CD8-positive, alpha-beta memory T cell (primary cell): Measurements from ENCODE around the gene USF2. TPM values are rescaled to one million over a fixed set of nuclear protein-coding genes. Genes with fewer than 3 reads are reported as not detected.

ENCODE experiments used
- CTCF ChIA-PET: fragments of 350-600 bp; sonication (Branson Sonifier 250); formaldehyde crosslinking; loops from one replicate; lab custom pipeline; 2021; ENCODE audit warnings: antibody characterized with exemption; lab: Charles Lee
- POLR2A ChIA-PET: fragments of 350-600 bp; sonication (Branson Sonifier 250); formaldehyde crosslinking; loops from one replicate; lab custom pipeline; 2021; ENCODE audit warnings: antibody characterized with exemption; lab: Charles Lee
- DNase-seq, 5 donors: peaks; one replicate each; pipeline versions ENCODE4 v3.0.0 to v3.0.0-alpha.2; 2020 to 2022; ENCODE audit warnings: mixed read lengths in 1 of 5
- H3K27ac ChIP-seq: one replicate; pipeline ENCODE4 v1.7.0; 2013; ENCODE audit warnings: low read depth, mild to moderate bottlenecking, low read length, moderate library complexity
- H3K27me3 ChIP-seq: 2 replicates; pipeline ENCODE4 v1.7.0; 2013; ENCODE audit warnings: low read length, mild to moderate bottlenecking; ENCODE audit not compliant: insufficient read depth, poor library complexity, severe bottlenecking
- H3K36me3 ChIP-seq: 2 replicates; pipeline ENCODE4 v1.7.0; 2013; ENCODE audit warnings: mild to moderate bottlenecking, low read length, moderate library complexity; ENCODE audit not compliant: insufficient read depth
- H3K4me1 ChIP-seq: 2 replicates; pipeline ENCODE4 v1.7.0; 2013; ENCODE audit warnings: mild to moderate bottlenecking, low read length, moderate library complexity; ENCODE audit not compliant: insufficient read depth
- H3K4me3 ChIP-seq: 2 replicates; pipeline ENCODE4 v1.7.0; 2013; ENCODE audit warnings: mild to moderate bottlenecking, low read length
- H3K9me3 ChIP-seq: 2 replicates; pipeline ENCODE4 v1.7.0; 2013; ENCODE audit warnings: mild to moderate bottlenecking, low read length
- H3K27ac Mint-ChIP-seq, 8 donors: one replicate each; pipeline ENCODE4 v1.8.0; 2020 to 2021; ENCODE audit warnings: mixed read lengths in 8 of 8, mild to moderate bottlenecking in 6 of 8, inconsistent platforms in 3 of 8, moderate library complexity in 3 of 8
- H3K27me3 Mint-ChIP-seq, 2 donors: one replicate each; pipeline ENCODE4 v1.8.0; 2020 to 2021; ENCODE audit warnings: mixed read lengths in 2 of 2, mild to moderate bottlenecking in 1 of 2, moderate library complexity in 1 of 2
- H3K36me3 Mint-ChIP-seq, 3 donors: one replicate each; pipeline ENCODE4 v1.8.0; 2020 to 2021; ENCODE audit warnings: mixed read lengths in 3 of 3, inconsistent platforms in 1 of 3, mild to moderate bottlenecking in 1 of 3
- H3K4me1 Mint-ChIP-seq, 3 donors: one replicate each; pipeline ENCODE4 v1.8.0; 2020 to 2021; ENCODE audit warnings: mixed read lengths in 3 of 3, inconsistent platforms in 1 of 3, mild to moderate bottlenecking in 1 of 3
- H3K4me3 Mint-ChIP-seq, 7 donors: one replicate each; pipeline ENCODE4 v1.8.0; 2020 to 2021; ENCODE audit warnings: mixed read lengths in 7 of 7, mild to moderate bottlenecking in 6 of 7, moderate library complexity in 4 of 7, inconsistent platforms in 2 of 7
- H3K9me3 Mint-ChIP-seq, 5 donors: one replicate each; pipeline ENCODE4 v1.8.0; 2020 to 2022; ENCODE audit warnings: mixed read lengths in 5 of 5, mild to moderate bottlenecking in 3 of 5, moderate library complexity in 2 of 5, inconsistent platforms in 1 of 5
- polyA plus RNA-seq: library from polyadenylated mRNA; unstranded; fragments of 300-500 nt; fragmentation: Illumina TruSeq; gene quantifications from one replicate; pipeline ENCODE4 v1.2.3, GENCODE V29; 2021
- total RNA-seq, 2 experiments: library from RNA; stranded (reverse); gene quantifications; one replicate each; pipeline ENCODE4 v1.2.3, GENCODE V29; 2021

USF2 gene
- total and polyA plus RNA-seq, 3 experiments from 2014 or later: 9.2 to 132 (median 125) TPM

DNA sequence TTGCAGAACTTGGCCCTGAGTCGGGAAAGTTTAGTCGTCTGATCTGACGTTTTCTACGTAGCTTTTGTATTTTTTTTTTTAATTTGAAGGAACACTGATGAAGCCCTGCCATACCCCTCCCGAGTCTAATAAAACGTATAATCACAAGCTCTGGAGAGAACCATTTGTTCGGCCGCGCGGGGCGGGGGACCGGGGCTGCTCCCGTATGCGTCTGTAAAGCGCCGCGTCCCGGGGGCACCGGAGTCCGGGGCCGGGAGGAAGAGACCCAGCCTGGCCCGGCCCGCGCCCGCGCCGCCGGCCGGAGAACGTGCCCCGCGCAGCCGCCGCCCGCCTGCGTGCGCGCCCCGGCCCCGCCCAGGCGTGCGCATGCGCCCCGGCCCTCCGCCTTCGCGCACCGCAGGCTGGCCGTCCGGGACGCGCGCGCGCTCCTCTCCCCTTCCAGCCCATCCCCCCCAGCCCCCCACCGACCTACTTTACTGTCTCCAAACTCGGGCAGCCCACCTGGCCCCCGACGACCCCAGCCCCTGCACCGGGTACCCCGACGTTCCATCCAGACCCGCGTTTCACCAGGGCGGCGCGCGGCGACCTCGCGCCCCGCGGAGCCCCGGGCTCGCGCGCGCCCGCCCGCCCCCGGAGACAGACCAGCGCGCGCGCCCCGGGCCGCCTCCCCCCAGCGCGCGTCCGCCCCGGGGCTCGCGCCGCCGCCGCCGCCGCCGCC, 785 bp upstream of the USF2 start:
- H3K4me1 Mint-ChIP-seq: peaks cover 33 to 51% (median 38%) of the 10 kb centered on the region in 3 donors
- Histone ChIP-seq H3K4me3 (peak overlapping the region; percentile 80), H3K36me3 (peaks cover 23% of the 10 kb centered on the region), H3K4me1 (peaks cover 23% of the 10 kb centered on the region), H3K9me3 (no peaks in the 10 kb centered on the region), H3K27ac (peak overlapping the region; percentile 84), H3K27me3 (no peaks in the 10 kb centered on the region)
- CTCF ChIA-PET: no interaction called here
- peak overlapping the region; percentile 90 to 98 (median 96) for H3K27ac Mint-ChIP-seq
- peaks cover 6 to 60% (median 11%) of the 10 kb centered on the region in 3 donors for H3K36me3 Mint-ChIP-seq
- peaks cover 0 to 3% of the 10 kb centered on the region in 2 donors for H3K27me3 Mint-ChIP-seq
- DNase-seq: peak; percentile 67 to 83 (median 82)
- H3K9me3 Mint-ChIP-seq: no peaks in the 10 kb centered on the region
- POLR2A ChIA-PET: interaction anchor here (0.6 to 3.1 kb wide), 10 partner anchors 17 to 376 kb away, joined by 3 to 22 read pairs (median 4); partner anchors contain the start of gene FXYD5
- H3K4me3 Mint-ChIP-seq: peak overlapping the region; percentile 91 to 96 (median 94)

DNA sequence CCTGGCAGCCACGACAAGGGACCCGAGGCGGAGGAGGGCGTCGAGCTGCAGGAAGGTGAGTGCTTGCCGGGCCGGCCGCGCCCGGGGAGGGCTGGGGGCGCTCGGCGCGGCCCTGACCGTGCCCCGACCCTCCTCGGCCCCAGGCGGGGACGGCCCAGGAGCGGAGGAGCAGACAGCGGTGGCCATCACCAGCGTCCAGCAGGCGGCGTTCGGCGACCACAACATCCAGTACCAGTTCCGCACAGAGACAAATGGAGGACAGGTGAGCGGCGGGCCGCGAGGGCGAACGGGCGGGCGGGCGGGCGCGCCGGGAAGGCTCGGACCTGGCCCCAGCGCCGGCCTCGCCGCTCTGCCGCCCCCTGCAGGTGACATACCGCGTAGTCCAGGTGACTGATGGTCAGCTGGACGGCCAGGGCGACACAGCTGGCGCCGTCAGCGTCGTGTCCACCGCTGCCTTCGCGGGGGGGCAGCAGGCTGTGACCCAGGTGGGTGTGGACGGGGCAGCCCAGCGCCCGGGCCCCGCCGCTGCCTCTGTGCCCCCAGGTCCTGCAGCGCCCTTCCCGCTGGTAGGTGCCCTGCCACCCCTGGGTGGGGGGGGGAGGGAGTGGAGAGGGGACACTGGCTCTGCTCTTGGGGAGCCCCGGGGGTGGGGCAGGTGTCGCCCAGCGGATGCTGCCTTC, 816 bp downstream of the USF2 start:
- Mint-ChIP-seq H3K4me1 (peaks cover 35 to 60% (median 44%) of the 10 kb centered on the region in 3 donors), H3K9me3 (no peaks in the 10 kb centered on the region), H3K27ac (peak overlapping the region; percentile 24 to 86 (median 76)), H3K27me3 (peaks cover 0 to 3% of the 10 kb centered on the region in 2 donors), H3K36me3 (peaks cover 6 to 69% (median 19%) of the 10 kb centered on the region in 3 donors), H3K4me3 (peak overlapping the region; percentile 73 to 91 (median 80))
- DNase-seq: peak; percentile 57 to 82 (median 67)
- Histone ChIP-seq H3K27me3 (no peaks in the 10 kb centered on the region), H3K27ac (peak overlapping the region; percentile 38), H3K4me1 (peaks cover 23% of the 10 kb centered on the region), H3K36me3 (peaks cover 23% of the 10 kb centered on the region), H3K9me3 (no peaks in the 10 kb centered on the region), H3K4me3 (peak overlapping the region; percentile 45)
- CTCF ChIA-PET: interaction anchor here (0.6 to 1.5 kb wide), 4 partner anchors 8 to 128 kb away, joined by 3 to 7 read pairs (median 4); no protein-coding TSS in a partner anchor
- POLR2A ChIA-PET: interaction anchor here (0.6 to 3.1 kb wide), 3 partner anchors 26 to 127 kb away, joined by 3 to 22 read pairs (median 4); partner anchors contain the start of gene FXYD7

DNA sequence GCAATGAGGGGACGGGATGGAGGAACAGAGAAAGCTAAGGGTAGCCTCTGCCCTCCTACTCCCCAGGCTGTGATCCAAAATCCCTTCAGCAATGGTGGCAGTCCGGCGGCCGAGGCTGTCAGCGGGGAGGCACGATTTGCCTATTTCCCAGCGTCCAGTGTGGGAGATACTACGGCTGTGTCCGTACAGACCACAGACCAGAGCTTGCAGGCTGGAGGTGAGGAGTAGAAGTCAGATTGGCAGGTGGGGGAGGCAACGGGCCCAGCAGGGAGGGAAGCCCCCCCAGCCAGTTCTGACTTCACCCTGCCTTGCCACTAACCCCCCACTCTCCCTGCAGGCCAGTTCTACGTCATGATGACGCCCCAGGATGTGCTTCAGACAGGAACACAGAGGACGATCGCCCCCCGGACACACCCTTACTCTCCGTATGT, 1.6 kb downstream of the USF2 start:
- H3K27me3 Mint-ChIP-seq: peaks cover 0 to 3% of the 10 kb centered on the region in 2 donors
- H3K36me3 Mint-ChIP-seq: peaks cover 6 to 70% (median 20%) of the 10 kb centered on the region in 3 donors
- H3K27ac Mint-ChIP-seq: peak overlapping the region; percentile 39 to 89 (median 80)
- H3K4me1 Mint-ChIP-seq: peaks cover 31 to 55% (median 38%) of the 10 kb centered on the region in 3 donors
- Histone ChIP-seq H3K4me3 (no peak overlapping the region), H3K4me1 (peaks cover 23% of the 10 kb centered on the region), H3K27me3 (no peaks in the 10 kb centered on the region), H3K9me3 (no peaks in the 10 kb centered on the region), H3K36me3 (peaks cover 24% of the 10 kb centered on the region), H3K27ac (no peak overlapping the region)
- DNase-seq: no peak
- CTCF ChIA-PET: interaction anchor here (1.4 kb wide), 1 partner anchor 128 kb away, joined by 3 read pairs; no protein-coding TSS in a partner anchor
- H3K4me3 Mint-ChIP-seq: peak overlapping the region; percentile 58 to 89 (median 80)
- POLR2A ChIA-PET: no interaction called here
- no peaks in the 10 kb centered on the region for H3K9me3 Mint-ChIP-seq

DNA sequence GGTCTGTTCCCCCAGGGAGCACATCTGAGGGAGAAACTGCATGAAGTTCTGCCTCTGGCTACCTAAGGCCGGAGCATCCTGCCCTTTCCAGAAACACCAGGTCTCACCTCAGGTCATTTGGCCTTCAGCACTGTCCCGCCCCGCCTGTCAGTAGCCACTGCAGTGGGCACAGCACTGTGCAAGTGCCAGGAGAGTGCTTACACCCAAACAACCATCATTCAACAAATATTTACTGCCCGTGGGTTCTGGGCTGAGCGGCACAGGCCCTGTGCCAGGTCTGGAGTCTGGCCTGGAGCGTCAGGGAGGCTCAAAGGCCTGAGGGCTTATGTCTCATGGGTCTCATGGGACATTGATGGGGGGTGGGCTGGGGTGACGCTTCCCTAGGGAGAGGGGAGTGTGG, 2.8 kb downstream of the USF2 start:
- H3K4me1 Mint-ChIP-seq: peaks cover 24 to 48% (median 31%) of the 10 kb centered on the region in 3 donors
- Histone ChIP-seq H3K27ac (no peak overlapping the region), H3K4me1 (peaks cover 12% of the 10 kb centered on the region), H3K36me3 (peaks cover 33% of the 10 kb centered on the region), H3K27me3 (no peaks in the 10 kb centered on the region), H3K9me3 (no peaks in the 10 kb centered on the region), H3K4me3 (no peak overlapping the region)
- ChIA-PET CTCF (interaction anchor here (1.4 kb wide), 1 partner anchor 130 kb away, joined by 3 read pairs; no protein-coding TSS in a partner anchor), POLR2A (no interaction called here)
- peaks cover 0 to 3% of the 10 kb centered on the region in 2 donors for H3K27me3 Mint-ChIP-seq
- DNase-seq: no peak
- no peaks in the 10 kb centered on the region for H3K9me3 Mint-ChIP-seq
- peak overlapping the region in 5 of 8 donors; percentile 1 to 75 (median 61) for H3K27ac Mint-ChIP-seq
- peak overlapping the region in 4 of 7 donors; percentile 44 to 81 (median 66) for H3K4me3 Mint-ChIP-seq
- H3K36me3 Mint-ChIP-seq: peaks cover 6 to 70% (median 24%) of the 10 kb centered on the region in 3 donors

DNA sequence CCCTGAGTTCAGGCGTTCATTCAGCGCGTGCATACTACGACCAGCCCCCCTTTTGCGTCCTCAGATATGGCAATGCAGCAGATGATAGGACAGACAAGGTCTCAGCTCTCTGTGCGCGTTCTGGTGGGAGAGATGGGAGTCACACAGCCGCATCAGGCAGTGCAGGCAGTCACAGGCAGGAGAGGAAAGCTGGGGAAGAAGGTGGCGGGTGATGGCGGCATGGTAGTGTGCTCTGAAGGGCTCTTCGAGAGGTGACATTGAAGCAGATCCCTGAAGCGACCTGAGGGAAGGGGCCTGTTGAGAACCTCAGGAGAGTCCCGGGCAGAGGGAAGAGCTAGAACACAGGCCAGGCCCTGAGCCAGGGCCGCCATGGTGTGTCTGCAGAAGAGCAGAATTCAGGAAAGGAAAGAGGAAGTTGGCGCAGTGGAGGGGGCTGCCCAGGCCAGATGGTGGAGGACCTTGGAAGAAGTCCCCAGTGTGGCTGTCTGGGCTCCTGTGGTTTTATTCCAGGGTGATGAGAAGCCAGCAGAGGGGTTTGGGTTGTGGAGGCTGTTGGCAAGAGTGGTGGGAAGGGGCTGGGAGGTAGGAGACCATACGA, 3.5 kb downstream of the USF2 start:
- DNase-seq: no peak
- Histone ChIP-seq H3K27me3 (no peaks in the 10 kb centered on the region), H3K4me1 (peaks cover 7% of the 10 kb centered on the region), H3K36me3 (peaks cover 39% of the 10 kb centered on the region), H3K27ac (no peak overlapping the region), H3K9me3 (no peaks in the 10 kb centered on the region), H3K4me3 (no peak overlapping the region)
- Mint-ChIP-seq H3K4me3 (peak overlapping the region in 1 of 7 donors; percentile 57), H3K36me3 (peaks cover 6 to 76% (median 24%) of the 10 kb centered on the region in 3 donors), H3K9me3 (no peaks in the 10 kb centered on the region), H3K27ac (peak overlapping the region in 6 of 8 donors; percentile 7 to 75 (median 66)), H3K4me1 (peaks cover 26 to 47% (median 31%) of the 10 kb centered on the region in 3 donors), H3K27me3 (peaks cover 0 to 3% of the 10 kb centered on the region in 2 donors)
- ChIA-PET CTCF (interaction anchor here (1.7 kb wide), 1 partner anchor 61 kb away, joined by 3 read pairs; no protein-coding TSS in a partner anchor), POLR2A (no interaction called here)

DNA sequence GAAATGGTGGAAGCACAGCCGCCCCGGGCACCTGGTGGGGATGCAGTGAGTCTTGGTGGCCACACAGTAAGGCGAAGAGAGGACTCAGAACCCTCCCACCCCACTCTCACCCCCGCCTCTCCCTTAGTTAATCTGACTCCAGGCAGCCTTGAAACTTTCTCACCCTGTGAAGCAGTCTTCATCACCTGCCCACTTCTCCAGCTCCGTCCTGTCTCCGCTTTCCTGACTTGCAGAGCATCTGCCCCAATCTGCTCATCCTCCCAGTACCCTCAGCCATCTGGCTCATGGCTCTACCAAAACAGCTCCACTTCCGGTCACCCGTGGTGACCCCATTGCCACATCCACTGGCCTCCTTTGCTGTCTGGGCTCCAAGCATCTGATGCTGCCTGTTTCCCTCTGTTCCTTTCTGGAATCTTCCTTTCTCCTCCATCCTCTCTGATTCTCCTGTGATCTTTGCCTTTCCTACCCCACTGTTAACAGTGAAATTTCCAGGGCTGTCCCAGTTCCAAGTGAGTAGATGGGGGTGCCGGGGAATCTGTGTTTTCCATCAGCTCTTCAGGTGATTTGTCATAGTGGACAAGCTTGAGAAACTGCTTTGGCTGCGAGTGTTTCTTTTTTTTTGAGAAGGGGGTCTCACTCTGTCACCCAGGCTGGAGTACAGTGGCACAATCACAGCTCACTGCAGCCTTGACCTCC, 4.3 kb downstream of the USF2 start:
- Mint-ChIP-seq H3K9me3 (no peaks in the 10 kb centered on the region), H3K4me3 (peak overlapping the region in 5 of 7 donors; percentile 30 to 85 (median 55)), H3K4me1 (peaks cover 24 to 42% (median 27%) of the 10 kb centered on the region in 3 donors), H3K27ac (peak overlapping the region in 6 of 8 donors; percentile 45 to 90 (median 74)), H3K27me3 (peaks cover 0 to 2% of the 10 kb centered on the region in 2 donors), H3K36me3 (peaks cover 6 to 80% (median 22%) of the 10 kb centered on the region in 3 donors)
- ChIA-PET POLR2A (no interaction called here), CTCF (interaction anchor here (1.5 to 1.7 kb wide), 2 partner anchors 36 to 62 kb away, joined by 3 read pairs; no protein-coding TSS in a partner anchor)
- Histone ChIP-seq H3K9me3 (no peaks in the 10 kb centered on the region), H3K4me3 (no peak overlapping the region), H3K36me3 (peaks cover 39% of the 10 kb centered on the region), H3K27me3 (no peaks in the 10 kb centered on the region), H3K27ac (no peak overlapping the region), H3K4me1 (peaks cover 7% of the 10 kb centered on the region)
- DNase-seq: no peak
